HL-60 (cell line): ENCODE results near the gene SLC12A3.

Source experiments
- DNase-seq, 2 experiments: peaks; one replicate each; pipeline ENCODE4 v3.0.0-alpha.2; 2010 to 2020; ENCODE audit warnings: low read depth in 1 of 2, low spot score in 1 of 2
- H3K27ac ChIP-seq: fragments of 250-450 bp; sonication (Bioruptor Pico); replicated peaks from 2 replicates; pipeline ENCODE4 v1.5.1; 2020; ENCODE audit warnings: mild to moderate bottlenecking, moderate library complexity
- H3K27me3 ChIP-seq: fragments of 250-450 bp; sonication (Bioruptor Pico); 2 replicates; pipeline ENCODE4 v1.5.1; 2021; ENCODE audit warnings: mild to moderate bottlenecking, moderate library complexity; ENCODE audit not compliant: insufficient read depth, poor library complexity, severe bottlenecking
- H3K4me3 ChIP-seq: replicated peaks from 2 replicates; pipeline ENCODE4 v1.5.1; 2011; ENCODE audit warnings: mild to moderate bottlenecking, control low read depth, low read length; ENCODE audit not compliant: insufficient read depth
- GABPA ChIP-seq: IDR thresholded peaks from 2 replicates; pipeline ENCODE4 v1.6.1; 2012; ENCODE audit warnings: low read depth
- POLR2AphosphoS5 ChIP-seq: IDR thresholded peaks from 2 replicates; pipeline ENCODE4 v1.6.1; 2012; ENCODE audit warnings: low read depth
- SPI1 ChIP-seq: IDR thresholded peaks from 2 replicates; pipeline ENCODE4 v1.6.1; 2012; ENCODE audit warnings: low read depth, mild to moderate bottlenecking, borderline replicate concordance
- TF ChIP-seq, protein P1 (sequence below): IDR thresholded peaks from one replicate; pipeline ENCODE4 v1.5.1; 2011; ENCODE audit warnings: low read length, control low read depth, inconsistent platforms; ENCODE audit not compliant: insufficient read depth
- TF ChIP-seq, protein P2 (sequence below): IDR thresholded peaks from 2 replicates; pipeline ENCODE4 v1.6.1; 2012; ENCODE audit warnings: low read depth; ENCODE audit not compliant: insufficient replicate concordance

The SLC12A3 gene

DNA sequence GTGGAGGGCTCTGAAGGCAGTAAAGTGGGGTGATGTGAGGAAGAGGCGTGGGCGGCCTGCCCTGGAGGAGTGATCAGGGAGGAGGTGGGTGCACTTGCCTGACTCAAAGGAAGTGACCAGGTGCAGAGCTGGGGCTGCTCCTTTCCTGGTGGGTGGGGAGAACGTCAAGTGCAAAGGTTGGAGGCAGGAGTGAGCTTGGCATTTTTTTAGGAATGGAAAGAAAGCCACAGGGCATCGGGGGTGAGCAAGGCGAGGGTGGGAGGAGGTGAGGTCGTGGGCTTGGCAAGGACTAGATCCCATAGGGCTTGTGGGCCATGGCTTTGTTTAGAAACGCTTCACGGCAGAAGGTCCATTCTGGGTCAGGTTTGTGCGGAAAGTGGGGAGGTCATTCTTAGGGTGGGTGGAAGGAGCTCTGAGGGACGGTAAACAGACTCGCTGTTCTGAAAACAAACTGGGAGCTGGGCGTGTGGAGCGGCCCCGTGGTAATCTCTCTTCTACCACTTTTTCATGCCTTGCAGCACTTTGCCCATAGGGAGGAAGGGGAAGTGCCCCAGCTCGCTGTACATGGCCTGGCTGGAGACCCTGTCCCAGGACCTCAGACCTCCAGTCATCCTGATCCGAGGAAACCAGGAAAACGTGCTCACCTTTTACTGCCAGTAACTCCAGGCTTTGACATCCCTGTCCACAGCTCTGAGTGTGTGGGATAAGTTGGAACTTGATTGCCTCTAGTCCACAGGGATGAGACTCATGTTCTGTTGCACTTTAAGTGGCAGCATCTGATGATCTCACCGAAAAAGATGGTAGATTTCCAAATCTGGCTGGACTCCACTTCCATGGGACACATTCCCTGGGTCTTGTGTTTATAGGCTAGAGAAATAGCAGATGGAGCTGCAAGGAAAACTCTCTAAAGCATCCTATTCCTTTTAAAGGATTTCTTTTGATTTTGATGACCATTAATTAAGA lies 48.0 kb downstream of the SLC12A3 start:
- peak in 1 of 2 experiments; percentile 5 for DNase-seq

DNA sequence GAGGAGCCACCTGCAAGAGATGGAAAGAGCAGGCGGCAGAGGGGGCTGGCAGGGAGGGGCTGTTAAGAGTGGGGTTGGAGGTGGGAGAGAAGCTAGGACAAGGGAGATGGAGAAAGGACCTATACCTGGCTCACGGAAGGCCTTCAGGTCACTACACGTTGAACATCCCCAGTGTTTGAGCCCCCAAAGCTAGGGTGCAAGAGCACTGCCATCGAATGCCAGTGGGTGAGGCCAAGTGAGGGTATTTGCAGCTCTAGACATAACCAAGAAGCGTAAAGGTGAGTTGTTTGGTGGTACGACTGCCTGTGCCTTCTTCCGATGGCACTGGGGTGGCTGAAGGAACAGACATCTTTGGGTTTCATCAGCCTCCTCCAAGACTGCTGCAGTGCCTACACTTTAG lies 49.9 kb downstream of the SLC12A3 start:
- no peak overlapping the region for H3K27ac ChIP-seq
- no peak overlapping the region for H3K4me3 ChIP-seq
- no peak for TF ChIP-seq SPI1
- TF ChIP-seq POLR2AphosphoS5 = no peak
- TF ChIP-seq GABPA = no peak
- TF ChIP-seq, protein P1, sequence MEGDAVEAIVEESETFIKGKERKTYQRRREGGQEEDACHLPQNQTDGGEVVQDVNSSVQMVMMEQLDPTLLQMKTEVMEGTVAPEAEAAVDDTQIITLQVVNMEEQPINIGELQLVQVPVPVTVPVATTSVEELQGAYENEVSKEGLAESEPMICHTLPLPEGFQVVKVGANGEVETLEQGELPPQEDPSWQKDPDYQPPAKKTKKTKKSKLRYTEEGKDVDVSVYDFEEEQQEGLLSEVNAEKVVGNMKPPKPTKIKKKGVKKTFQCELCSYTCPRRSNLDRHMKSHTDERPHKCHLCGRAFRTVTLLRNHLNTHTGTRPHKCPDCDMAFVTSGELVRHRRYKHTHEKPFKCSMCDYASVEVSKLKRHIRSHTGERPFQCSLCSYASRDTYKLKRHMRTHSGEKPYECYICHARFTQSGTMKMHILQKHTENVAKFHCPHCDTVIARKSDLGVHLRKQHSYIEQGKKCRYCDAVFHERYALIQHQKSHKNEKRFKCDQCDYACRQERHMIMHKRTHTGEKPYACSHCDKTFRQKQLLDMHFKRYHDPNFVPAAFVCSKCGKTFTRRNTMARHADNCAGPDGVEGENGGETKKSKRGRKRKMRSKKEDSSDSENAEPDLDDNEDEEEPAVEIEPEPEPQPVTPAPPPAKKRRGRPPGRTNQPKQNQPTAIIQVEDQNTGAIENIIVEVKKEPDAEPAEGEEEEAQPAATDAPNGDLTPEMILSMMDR = no peak
- DNase-seq = no peak
- H3K27me3 ChIP-seq = no peaks in the 10 kb centered on the region

More for the DNA sequence above, 48.0 kb downstream of the SLC12A3 start:
- H3K4me3 ChIP-seq = no peak overlapping the region
- TF ChIP-seq, protein P1 = no peak
- TF ChIP-seq SPI1 = peak; percentile 71; the same call in 1 of the 2 replicates
- H3K27ac ChIP-seq = no peak overlapping the region
- H3K27me3 ChIP-seq = no peaks in the 10 kb centered on the region

DNA sequence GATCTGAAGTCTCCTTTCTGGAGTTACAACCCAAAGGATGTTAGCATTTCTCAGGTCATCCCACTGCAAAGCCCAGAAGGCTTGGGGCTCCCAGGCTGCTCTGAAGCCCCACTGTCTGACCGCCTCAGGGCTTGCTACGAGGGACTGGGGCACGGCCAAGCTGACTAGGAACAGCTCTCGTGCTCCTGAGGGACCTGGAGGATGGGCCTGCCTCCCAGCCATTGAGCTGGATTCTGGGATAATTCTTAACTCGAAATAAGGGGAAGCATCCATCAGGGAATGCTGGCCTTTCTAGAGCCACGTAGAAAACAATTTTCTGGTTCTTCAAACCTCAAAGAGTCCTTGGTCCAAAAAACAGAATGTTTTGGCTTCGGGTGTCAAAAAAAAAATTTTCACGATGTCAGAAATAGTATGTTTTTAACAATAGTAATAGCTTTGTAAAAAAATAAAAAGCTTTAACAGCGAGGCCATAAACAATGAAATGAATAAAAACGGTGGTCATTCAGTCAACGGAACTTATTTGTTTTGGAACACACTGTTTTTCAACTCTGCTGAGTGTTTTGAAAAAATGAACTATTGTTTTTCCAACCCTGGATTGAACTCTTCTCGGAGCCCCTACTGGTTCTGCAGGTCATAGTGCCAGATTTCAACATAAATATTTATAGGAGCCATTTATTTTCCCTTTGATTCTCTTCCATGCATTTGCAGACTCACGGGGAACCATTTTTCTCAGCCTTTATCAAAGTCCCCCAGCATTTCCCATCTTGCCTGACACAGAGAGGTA lies 50.5 kb downstream of the SLC12A3 start:
- Histone ChIP-seq H3K27me3 (peaks cover 2% of the 10 kb centered on the region), H3K4me3 (no peak overlapping the region), H3K27ac (no peak overlapping the region)
- no peak for DNase-seq
- TF ChIP-seq GABPA (no peak), POLR2AphosphoS5 (no peak), SPI1 (no peak)
- TF ChIP-seq, protein P2, sequence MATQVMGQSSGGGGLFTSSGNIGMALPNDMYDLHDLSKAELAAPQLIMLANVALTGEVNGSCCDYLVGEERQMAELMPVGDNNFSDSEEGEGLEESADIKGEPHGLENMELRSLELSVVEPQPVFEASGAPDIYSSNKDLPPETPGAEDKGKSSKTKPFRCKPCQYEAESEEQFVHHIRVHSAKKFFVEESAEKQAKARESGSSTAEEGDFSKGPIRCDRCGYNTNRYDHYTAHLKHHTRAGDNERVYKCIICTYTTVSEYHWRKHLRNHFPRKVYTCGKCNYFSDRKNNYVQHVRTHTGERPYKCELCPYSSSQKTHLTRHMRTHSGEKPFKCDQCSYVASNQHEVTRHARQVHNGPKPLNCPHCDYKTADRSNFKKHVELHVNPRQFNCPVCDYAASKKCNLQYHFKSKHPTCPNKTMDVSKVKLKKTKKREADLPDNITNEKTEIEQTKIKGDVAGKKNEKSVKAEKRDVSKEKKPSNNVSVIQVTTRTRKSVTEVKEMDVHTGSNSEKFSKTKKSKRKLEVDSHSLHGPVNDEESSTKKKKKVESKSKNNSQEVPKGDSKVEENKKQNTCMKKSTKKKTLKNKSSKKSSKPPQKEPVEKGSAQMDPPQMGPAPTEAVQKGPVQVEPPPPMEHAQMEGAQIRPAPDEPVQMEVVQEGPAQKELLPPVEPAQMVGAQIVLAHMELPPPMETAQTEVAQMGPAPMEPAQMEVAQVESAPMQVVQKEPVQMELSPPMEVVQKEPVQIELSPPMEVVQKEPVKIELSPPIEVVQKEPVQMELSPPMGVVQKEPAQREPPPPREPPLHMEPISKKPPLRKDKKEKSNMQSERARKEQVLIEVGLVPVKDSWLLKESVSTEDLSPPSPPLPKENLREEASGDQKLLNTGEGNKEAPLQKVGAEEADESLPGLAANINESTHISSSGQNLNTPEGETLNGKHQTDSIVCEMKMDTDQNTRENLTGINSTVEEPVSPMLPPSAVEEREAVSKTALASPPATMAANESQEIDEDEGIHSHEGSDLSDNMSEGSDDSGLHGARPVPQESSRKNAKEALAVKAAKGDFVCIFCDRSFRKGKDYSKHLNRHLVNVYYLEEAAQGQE = no peak
- TF ChIP-seq, protein P1 = no peak

DNA sequence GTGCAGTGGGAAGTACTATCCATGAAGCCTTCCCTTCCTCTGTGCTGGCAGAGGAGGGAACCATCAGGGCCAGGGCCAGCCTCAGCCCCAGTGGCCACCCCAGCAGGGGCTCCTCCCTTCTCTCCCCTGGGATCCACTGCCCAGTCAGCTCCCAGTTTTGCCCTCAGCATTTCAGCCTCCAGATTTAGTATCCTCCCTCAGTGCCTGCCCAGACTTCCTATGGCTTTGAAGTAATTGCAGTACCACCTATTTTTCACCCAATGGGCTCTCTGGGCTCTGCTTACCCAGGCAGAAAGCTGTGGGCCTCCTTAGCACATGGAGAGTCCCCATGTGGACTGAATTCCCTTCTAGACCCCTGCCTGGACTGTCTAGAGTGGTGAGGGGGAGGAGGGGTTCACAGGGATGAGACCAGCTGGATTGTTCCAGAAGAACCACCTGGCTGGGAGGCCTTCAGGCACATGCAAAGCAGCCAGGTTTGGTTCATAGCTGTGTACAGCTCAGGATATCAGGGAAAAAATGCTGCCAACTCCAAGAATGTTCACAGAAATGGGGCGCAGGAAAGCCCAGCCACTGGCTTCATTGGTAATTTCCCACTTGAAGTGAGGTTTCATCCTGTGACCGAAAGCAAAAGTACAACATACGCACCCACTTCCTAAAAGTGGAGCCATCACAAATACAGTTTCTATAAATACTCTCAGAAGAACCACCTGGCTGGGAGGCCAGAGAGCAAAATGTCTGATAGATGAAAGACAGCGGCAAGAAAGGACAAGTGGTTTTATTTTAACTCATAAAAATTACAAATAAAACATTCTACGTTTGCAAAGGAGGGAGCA lies 51.8 kb downstream of the SLC12A3 start:
- H3K27me3 ChIP-seq = peaks cover 2% of the 10 kb centered on the region
- no peak for DNase-seq
- no peak overlapping the region for H3K4me3 ChIP-seq
- TF ChIP-seq GABPA (no peak), POLR2AphosphoS5 (no peak), SPI1 (no peak)
- TF ChIP-seq, protein P2 = no peak
- TF ChIP-seq, protein P1 = no peak
- no peak overlapping the region for H3K27ac ChIP-seq
